Measurements from ENCODE around the gene YAP1.

The YAP1 gene

DNA sequence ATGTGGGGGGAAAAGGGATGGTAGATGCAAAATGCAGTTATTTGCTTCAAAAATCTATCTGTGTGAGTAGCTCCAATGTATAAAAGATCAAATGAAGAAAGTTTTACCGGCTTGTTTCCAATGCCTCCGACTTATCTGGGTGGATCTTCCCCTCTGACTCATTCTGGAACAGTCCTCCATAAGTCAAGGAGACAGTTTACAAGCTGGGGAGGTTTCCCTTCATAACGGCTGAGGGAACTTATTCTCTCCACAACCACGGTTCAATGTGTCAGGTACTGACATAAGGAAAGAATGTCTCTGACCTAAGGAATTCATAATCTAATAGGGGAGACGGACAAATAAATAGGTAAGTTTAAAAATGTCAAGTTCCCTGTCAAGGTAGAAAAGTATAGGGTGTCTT lies 157.4 kb downstream of the YAP1 start:
- TF ChIP-seq, protein P1, sequence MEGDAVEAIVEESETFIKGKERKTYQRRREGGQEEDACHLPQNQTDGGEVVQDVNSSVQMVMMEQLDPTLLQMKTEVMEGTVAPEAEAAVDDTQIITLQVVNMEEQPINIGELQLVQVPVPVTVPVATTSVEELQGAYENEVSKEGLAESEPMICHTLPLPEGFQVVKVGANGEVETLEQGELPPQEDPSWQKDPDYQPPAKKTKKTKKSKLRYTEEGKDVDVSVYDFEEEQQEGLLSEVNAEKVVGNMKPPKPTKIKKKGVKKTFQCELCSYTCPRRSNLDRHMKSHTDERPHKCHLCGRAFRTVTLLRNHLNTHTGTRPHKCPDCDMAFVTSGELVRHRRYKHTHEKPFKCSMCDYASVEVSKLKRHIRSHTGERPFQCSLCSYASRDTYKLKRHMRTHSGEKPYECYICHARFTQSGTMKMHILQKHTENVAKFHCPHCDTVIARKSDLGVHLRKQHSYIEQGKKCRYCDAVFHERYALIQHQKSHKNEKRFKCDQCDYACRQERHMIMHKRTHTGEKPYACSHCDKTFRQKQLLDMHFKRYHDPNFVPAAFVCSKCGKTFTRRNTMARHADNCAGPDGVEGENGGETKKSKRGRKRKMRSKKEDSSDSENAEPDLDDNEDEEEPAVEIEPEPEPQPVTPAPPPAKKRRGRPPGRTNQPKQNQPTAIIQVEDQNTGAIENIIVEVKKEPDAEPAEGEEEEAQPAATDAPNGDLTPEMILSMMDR (IDR thresholded peaks at IDR 0.05; ENCODE audit: low read depth, low read length, missing control alignments): no peak
- no peak overlapping the region for H3K4me3 ChIP-seq (replicated peaks; ENCODE audit: low read depth, low read length)
- DNase-seq (ENCODE audit: extremely low read depth, low read depth): no peak

DNA sequence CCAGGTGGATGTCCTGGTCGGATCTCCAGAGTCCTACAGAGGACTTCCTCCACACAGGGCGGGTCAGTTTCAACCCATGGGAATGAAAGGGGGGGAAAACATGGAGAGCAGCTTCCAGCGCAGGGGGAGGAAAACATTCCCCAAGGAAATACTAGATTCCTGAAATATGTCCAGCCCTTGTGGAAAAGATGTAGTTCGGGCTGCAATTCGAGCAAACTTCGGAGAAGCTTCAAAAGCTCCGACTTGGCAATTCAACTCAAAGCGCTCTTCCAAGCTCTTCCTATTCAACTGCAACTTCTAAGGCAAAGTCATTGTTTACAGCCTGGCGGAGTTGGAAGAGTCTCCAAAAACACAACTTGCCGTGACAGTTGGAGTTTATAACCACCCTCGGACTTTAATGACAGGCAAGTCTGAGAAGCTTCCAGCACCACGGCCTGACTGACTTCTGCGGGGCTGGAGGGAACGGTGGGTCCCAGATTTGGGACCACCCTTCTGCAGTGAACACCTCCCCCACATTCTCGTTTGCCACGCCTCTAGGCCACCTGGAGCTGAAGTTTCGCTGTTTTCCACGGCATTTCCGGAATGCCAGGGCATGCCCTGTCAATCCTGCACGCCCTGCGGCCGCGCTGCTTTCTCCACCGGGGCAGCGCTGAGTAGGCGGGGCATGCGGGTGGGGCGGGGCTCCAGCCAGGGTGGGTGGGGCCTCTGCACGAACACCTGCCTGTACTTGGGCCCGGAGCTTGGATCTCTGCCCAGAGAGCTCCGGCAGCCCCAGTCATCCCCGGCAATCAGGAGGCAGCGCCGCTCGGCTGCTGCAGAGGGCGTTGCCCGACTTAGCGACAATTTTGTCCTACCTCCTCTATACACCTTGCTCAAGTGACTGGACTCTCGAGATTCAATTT lies 158.1 kb downstream of the YAP1 start:
- TF ChIP-seq, protein P1 (IDR thresholded peaks at IDR 0.05; ENCODE audit: low read depth, low read length, missing control alignments): no peak
- no peak overlapping the region for H3K4me3 ChIP-seq (replicated peaks; ENCODE audit: low read depth, low read length)
- DNase-seq (ENCODE audit: extremely low read depth, low read depth): no peak

DNA sequence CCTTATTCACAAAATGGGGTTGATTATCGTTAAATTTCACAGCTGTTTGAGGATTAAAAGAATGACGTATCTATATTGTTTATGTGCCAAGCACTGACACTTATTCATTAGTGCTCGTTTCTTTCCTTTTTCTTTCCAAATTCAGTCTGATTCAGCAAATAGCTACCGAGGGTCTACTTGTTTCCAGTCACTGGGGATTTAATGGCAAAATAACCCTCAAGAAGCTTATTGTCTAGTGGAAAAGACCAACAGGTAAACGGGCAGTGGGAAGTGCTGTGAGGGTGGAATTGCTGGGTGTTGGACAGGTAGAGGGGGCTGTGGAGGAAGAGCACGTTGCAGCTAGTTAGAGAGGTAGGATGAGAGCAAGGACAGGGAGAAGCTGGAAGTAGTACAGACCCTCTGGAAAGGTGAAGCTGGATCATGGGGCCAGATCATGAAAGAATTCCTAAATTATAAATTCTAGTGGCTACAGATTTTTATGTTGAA lies 158.8 kb downstream of the YAP1 start:
- no peak overlapping the region for H3K4me3 ChIP-seq (replicated peaks; ENCODE audit: low read depth, low read length)
- no peak for DNase-seq (ENCODE audit: extremely low read depth, low read depth)
- TF ChIP-seq, protein P1 (IDR thresholded peaks at IDR 0.05; ENCODE audit: low read depth, low read length, missing control alignments): no peak

DNA sequence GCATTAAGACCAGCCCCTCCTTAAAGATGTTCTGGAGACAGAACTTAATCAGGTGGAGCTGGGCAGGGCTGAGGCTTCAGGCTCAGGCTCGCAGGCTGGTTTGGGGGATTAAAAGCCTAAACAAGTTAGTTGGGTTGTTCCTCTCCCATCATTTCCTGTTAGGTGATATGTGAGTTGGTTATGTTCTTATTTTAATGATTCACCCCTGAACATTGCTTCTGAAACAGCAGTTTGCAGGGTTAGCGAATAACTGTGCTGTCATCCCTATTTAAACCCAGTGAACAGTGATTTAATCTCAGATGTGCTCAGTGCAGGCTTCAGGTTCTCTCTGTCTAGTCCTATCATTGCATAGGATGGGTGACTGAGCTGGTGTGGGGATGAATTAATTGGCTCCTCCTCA lies 159.7 kb downstream of the YAP1 start:
- no peak overlapping the region for H3K4me3 ChIP-seq (replicated peaks; ENCODE audit: low read depth, low read length)
- DNase-seq (ENCODE audit: extremely low read depth, low read depth): no peak
- TF ChIP-seq, protein P1 (IDR thresholded peaks at IDR 0.05; ENCODE audit: low read depth, low read length, missing control alignments): no peak

DNA sequence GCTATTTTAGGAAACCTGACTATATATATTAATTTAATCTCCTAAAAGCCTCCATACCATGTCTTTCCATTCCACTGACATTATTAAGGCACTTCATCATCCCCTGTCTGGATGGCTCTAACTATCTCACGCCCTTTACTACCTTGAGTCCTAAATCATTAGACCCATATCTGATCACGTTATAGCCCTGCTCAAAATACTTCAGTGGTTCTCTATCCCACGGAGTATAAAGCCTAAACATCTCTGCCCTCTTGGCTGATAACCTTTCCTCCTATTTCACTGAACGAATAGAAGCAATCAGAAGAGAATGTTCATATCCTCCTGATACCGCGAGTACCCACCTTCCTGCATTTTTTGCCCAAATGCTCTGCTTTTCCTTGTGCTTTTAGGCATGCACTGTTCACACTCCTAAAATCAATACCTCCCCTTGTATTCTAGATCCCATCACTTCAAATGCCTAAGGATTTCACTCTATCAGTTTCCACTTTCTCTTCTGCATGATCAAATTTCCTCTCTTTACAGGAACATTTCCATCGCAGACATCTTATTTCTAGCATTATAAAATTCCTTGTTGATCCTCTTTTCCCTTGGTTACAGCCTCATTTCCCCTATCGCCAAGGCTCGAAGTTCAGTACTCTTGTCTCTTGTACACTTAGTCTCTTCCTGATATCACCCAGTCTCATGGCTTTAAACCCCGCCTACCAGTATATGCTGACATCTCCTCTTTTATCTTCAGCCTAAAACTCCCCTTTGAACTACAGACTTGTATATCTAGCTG lies 162.0 kb downstream of the YAP1 start:
- TF ChIP-seq, protein P1 (IDR thresholded peaks at IDR 0.05; ENCODE audit: low read depth, low read length, missing control alignments): no peak
- H3K4me3 ChIP-seq (replicated peaks; ENCODE audit: low read depth, low read length): no peak overlapping the region
- no peak for DNase-seq (ENCODE audit: extremely low read depth, low read depth)

DNA sequence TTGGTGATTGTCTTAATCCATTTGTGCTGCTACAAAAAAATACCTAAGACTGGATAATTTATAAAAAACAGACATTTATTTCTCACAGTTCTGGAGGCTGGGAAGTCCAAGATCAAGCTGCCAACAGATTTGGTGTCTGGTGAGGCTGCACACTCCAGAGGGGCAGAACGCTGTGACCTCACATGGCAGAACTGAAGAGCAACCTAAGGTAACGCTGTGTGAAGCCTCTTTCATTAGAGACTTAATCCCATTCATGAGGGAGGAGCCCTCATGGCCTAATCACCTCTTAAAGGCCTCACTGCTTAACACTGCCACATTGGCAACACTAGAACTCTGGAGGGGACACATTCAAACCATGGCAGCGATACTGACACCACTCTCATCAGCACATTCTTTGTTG lies 164.4 kb downstream of the YAP1 start:
- TF ChIP-seq, protein P1 (IDR thresholded peaks at IDR 0.05; ENCODE audit: low read depth, low read length, missing control alignments): no peak
- no peak overlapping the region for H3K4me3 ChIP-seq (replicated peaks; ENCODE audit: low read depth, low read length)
- no peak for DNase-seq (ENCODE audit: extremely low read depth, low read depth)

All from HFF-Myc (cell line).